HepG2 (cell line): Measurements from ENCODE around the gene AKAP9. TPM values are rescaled to one million over a fixed set of nuclear protein-coding genes. Genes with fewer than 3 reads are reported as not detected.

ENCODE experiments used
- CC2D1A ChIP-seq: sonication (generic); formaldehyde crosslinking; IDR thresholded peaks from 2 replicates; pipeline ENCODE4 v1.8.1; 2023; ENCODE audit warnings: mild to moderate bottlenecking, missing genetic modification reagents
- HCFC1 ChIP-seq: fragments of 150-350 bp; IDR thresholded peaks from 2 replicates; pipeline ENCODE4 v1.6.1; 2014; ENCODE audit warnings: low read depth, low read length
- MIER2 ChIP-seq: IDR thresholded peaks from 2 replicates; pipeline ENCODE4 v1.6.1; 2016; ENCODE audit warnings: missing biosample characterization, missing genetic modification reagents
- RARG ChIP-seq: sonication (generic); formaldehyde crosslinking; IDR thresholded peaks from 2 replicates; pipeline ENCODE4 v1.4.0; 2020; ENCODE audit warnings: low read depth, mild to moderate bottlenecking, missing genetic modification reagents
- SMAD1 ChIP-seq: sonication (generic); formaldehyde crosslinking; IDR thresholded peaks from 2 replicates; pipeline ENCODE4 v1.4.0; 2020; ENCODE audit warnings: missing genetic modification reagents, low read depth, mild to moderate bottlenecking, borderline replicate concordance
- SNRNP70 ChIP-seq: fragments of 200-400 bp; formaldehyde crosslinking; IDR thresholded peaks from 2 replicates; pipeline ENCODE4 v1.6.1; 2017; ENCODE audit warnings: mild to moderate bottlenecking, low read depth, low read length, moderate library complexity
- STAG1 ChIP-seq: sonication (generic); formaldehyde crosslinking; IDR thresholded peaks from 2 replicates; pipeline ENCODE4 v1.4.0; 2020; ENCODE audit warnings: missing genetic modification reagents
- TOE1 ChIP-seq: sonication (generic); formaldehyde crosslinking; IDR thresholded peaks from 2 replicates; pipeline ENCODE4 v1.4.0; 2020; ENCODE audit warnings: mild to moderate bottlenecking, missing genetic modification reagents
- ZFP36L2 ChIP-seq: sonication (generic); formaldehyde crosslinking; IDR thresholded peaks from 2 replicates; pipeline ENCODE4 v1.4.0; 2020; ENCODE audit warnings: missing genetic modification reagents
- ZFP41 ChIP-seq: sonication (generic); formaldehyde crosslinking; IDR thresholded peaks from 2 replicates; pipeline ENCODE4 v1.4.0; 2020; ENCODE audit warnings: mild to moderate bottlenecking, missing genetic modification reagents, borderline replicate concordance
- ZFP90 ChIP-seq: sonication (generic); formaldehyde crosslinking; IDR thresholded peaks from 2 replicates; pipeline ENCODE4 v1.8.0; 2022; ENCODE audit warnings: missing genetic modification reagents, mild to moderate bottlenecking, inconsistent platforms, borderline replicate concordance
- ZNF10 ChIP-seq: sonication (generic); formaldehyde crosslinking; IDR thresholded peaks from 2 replicates; pipeline ENCODE4 v1.4.0; 2020; ENCODE audit warnings: mild to moderate bottlenecking, low read depth, missing genetic modification reagents, borderline replicate concordance
- ZNF224 ChIP-seq: sonication (generic); formaldehyde crosslinking; IDR thresholded peaks from 2 replicates; pipeline ENCODE4 v1.5.0; 2020; ENCODE audit warnings: mild to moderate bottlenecking, missing genetic modification reagents
- ZNF879 ChIP-seq: sonication (generic); formaldehyde crosslinking; IDR thresholded peaks from 2 replicates; pipeline ENCODE4 v1.8.1; 2023; ENCODE audit warnings: missing genetic modification reagents
- polyA plus RNA-seq, 8 experiments: library from polyadenylated mRNA; depleted of rRNA in 3 of 8; stranded (reverse) in 7 of 8; unstranded in 1 of 8; fragments of >200 nt; fragmentation: Illumina TruSeq in 4 of 8; extraction: Trizol in 4 of 8; gene quantifications; 2 replicates each; pipeline versions ENCODE4 v1.2.1 to v1.2.3, GENCODE V29; 2011 to 2016; ENCODE audit warnings: low read depth in 4 of 8, missing spikeins in 1 of 8, mixed read lengths in 1 of 8; ENCODE audit not compliant: insufficient read depth in 1 of 8
- total RNA-seq, 5 experiments: library from RNA; depleted of rRNA; stranded (reverse); fragments of >200 nt; fragmentation: Illumina TruSeq; extraction: Trizol; gene quantifications; 2 replicates each; pipeline ENCODE4 v1.2.3, GENCODE V29; 2016; ENCODE audit warnings: low read depth in 1 of 5
- TF ChIP-seq, protein P1 (sequence below): sonication (generic); formaldehyde crosslinking; IDR thresholded peaks from 2 replicates; pipeline ENCODE4 v1.4.0; 2020; ENCODE audit warnings: missing genetic modification reagents, borderline replicate concordance
- TF ChIP-seq, protein P2 (sequence below): sonication (generic); formaldehyde crosslinking; IDR thresholded peaks from 2 replicates; pipeline ENCODE4 v1.4.0; 2020; ENCODE audit warnings: mild to moderate bottlenecking, missing genetic modification reagents, borderline replicate concordance
- TF ChIP-seq, protein P3 (sequence below): IDR thresholded peaks from 2 replicates; pipeline ENCODE4 v1.6.1; 2016; ENCODE audit warnings: missing genetic modification reagents, missing compliant biosample characterization
- TF ChIP-seq, protein P4 (sequence below): fragments of 450-650 bp; IDR thresholded peaks from 2 replicates; pipeline ENCODE4 v1.6.1; 2017

AKAP9 gene
- total and polyA plus RNA-seq, 2 of the 13 experiments (the other 11 are each of a cell fraction or from before 2014, with no cell fraction given): 27.6 to 33.1 TPM

DNA sequence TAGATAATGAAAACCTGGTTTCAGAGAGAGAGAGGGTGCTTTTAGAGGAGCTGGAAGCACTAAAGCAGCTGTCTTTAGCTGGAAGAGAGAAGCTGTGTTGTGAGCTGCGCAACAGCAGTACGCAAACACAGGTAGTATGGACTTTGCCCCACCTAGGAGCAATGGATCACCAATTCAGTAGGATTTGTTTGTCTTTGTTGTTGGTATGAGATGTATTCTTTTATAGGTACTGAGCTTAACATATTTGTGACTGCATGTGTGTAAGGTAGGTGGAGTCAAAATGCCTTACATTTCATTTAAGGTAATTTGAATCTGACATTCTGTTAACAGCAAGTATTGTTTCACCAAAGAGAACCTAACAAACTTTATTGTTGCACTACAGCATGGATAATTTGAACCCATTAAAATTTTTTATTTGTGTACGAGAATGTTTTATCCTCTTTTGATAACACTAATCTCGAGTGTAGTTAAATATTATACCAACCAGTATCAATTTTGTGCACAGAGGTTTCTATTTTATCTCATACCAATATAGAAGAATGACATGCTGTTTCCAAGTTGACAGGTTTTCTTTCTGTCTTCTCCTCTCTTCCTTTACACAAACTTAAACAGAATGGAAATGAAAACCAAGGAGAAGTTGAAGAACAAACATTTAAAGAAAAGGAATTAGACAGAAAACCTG, 101.5 kb downstream of the AKAP9 start (continued):
- TF ChIP-seq SNRNP70 (no peak), STAG1 (CRISPR knock-in tag) (no peak), ZNF879 (CRISPR knock-in tag) (no peak), ZNF224 (no peak), ZFP90 (CRISPR knock-in tag) (peak; percentile 50; the same call in 1 of the 2 replicates), HCFC1 (no peak), TOE1 (CRISPR knock-in tag) (no peak), MIER2 (CRISPR knock-in tag) (0 out of 2 replicates have a peak, but pooled peaks have one; percentile 62), ZFP41 (CRISPR knock-in tag) (no peak), ZFP36L2 (no peak), CC2D1A (no peak), ZNF10 (CRISPR knock-in tag) (no peak), RARG (CRISPR knock-in tag) (no peak), SMAD1 (CRISPR knock-in tag) (no peak)
- TF ChIP-seq, protein P1, sequence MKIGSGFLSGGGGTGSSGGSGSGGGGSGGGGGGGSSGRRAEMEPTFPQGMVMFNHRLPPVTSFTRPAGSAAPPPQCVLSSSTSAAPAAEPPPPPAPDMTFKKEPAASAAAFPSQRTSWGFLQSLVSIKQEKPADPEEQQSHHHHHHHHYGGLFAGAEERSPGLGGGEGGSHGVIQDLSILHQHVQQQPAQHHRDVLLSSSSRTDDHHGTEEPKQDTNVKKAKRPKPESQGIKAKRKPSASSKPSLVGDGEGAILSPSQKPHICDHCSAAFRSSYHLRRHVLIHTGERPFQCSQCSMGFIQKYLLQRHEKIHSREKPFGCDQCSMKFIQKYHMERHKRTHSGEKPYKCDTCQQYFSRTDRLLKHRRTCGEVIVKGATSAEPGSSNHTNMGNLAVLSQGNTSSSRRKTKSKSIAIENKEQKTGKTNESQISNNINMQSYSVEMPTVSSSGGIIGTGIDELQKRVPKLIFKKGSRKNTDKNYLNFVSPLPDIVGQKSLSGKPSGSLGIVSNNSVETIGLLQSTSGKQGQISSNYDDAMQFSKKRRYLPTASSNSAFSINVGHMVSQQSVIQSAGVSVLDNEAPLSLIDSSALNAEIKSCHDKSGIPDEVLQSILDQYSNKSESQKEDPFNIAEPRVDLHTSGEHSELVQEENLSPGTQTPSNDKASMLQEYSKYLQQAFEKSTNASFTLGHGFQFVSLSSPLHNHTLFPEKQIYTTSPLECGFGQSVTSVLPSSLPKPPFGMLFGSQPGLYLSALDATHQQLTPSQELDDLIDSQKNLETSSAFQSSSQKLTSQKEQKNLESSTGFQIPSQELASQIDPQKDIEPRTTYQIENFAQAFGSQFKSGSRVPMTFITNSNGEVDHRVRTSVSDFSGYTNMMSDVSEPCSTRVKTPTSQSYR (CRISPR knock-in tag): no peak; the same call in 1 of the 2 replicates
- TF ChIP-seq, protein P2, sequence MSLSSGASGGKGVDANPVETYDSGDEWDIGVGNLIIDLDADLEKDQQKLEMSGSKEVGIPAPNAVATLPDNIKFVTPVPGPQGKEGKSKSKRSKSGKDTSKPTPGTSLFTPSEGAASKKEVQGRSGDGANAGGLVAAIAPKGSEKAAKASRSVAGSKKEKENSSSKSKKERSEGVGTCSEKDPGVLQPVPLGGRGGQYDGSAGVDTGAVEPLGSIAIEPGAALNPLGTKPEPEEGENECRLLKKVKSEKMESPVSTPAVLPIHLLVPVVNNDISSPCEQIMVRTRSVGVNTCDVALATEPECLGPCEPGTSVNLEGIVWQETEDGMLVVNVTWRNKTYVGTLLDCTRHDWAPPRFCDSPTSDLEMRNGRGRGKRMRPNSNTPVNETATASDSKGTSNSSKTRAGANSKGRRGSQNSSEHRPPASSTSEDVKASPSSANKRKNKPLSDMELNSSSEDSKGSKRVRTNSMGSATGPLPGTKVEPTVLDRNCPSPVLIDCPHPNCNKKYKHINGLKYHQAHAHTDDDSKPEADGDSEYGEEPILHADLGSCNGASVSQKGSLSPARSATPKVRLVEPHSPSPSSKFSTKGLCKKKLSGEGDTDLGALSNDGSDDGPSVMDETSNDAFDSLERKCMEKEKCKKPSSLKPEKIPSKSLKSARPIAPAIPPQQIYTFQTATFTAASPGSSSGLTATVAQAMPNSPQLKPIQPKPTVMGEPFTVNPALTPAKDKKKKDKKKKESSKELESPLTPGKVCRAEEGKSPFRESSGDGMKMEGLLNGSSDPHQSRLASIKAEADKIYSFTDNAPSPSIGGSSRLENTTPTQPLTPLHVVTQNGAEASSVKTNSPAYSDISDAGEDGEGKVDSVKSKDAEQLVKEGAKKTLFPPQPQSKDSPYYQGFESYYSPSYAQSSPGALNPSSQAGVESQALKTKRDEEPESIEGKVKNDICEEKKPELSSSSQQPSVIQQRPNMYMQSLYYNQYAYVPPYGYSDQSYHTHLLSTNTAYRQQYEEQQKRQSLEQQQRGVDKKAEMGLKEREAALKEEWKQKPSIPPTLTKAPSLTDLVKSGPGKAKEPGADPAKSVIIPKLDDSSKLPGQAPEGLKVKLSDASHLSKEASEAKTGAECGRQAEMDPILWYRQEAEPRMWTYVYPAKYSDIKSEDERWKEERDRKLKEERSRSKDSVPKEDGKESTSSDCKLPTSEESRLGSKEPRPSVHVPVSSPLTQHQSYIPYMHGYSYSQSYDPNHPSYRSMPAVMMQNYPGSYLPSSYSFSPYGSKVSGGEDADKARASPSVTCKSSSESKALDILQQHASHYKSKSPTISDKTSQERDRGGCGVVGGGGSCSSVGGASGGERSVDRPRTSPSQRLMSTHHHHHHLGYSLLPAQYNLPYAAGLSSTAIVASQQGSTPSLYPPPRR (CRISPR knock-in tag): peak; percentile 69; the same call in 1 of the 2 replicates
- TF ChIP-seq, protein P3, sequence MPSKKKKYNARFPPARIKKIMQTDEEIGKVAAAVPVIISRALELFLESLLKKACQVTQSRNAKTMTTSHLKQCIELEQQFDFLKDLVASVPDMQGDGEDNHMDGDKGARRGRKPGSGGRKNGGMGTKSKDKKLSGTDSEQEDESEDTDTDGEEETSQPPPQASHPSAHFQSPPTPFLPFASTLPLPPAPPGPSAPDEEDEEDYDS (CRISPR knock-in tag): peak; percentile 39; the same call in 1 of the 2 replicates
- TF ChIP-seq, protein P4, sequence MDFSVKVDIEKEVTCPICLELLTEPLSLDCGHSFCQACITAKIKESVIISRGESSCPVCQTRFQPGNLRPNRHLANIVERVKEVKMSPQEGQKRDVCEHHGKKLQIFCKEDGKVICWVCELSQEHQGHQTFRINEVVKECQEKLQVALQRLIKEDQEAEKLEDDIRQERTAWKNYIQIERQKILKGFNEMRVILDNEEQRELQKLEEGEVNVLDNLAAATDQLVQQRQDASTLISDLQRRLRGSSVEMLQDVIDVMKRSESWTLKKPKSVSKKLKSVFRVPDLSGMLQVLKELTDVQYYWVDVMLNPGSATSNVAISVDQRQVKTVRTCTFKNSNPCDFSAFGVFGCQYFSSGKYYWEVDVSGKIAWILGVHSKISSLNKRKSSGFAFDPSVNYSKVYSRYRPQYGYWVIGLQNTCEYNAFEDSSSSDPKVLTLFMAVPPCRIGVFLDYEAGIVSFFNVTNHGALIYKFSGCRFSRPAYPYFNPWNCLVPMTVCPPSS: no peak
